ENCODE measurements around the gene ZNF33B.

- no peak for TF ChIP-seq EZH2phosphoT487 (IDR thresholded peaks at IDR 0.05; ENCODE audit: borderline replicate concordance, low read depth, low read length)
- TF ChIP-seq, protein P1, sequence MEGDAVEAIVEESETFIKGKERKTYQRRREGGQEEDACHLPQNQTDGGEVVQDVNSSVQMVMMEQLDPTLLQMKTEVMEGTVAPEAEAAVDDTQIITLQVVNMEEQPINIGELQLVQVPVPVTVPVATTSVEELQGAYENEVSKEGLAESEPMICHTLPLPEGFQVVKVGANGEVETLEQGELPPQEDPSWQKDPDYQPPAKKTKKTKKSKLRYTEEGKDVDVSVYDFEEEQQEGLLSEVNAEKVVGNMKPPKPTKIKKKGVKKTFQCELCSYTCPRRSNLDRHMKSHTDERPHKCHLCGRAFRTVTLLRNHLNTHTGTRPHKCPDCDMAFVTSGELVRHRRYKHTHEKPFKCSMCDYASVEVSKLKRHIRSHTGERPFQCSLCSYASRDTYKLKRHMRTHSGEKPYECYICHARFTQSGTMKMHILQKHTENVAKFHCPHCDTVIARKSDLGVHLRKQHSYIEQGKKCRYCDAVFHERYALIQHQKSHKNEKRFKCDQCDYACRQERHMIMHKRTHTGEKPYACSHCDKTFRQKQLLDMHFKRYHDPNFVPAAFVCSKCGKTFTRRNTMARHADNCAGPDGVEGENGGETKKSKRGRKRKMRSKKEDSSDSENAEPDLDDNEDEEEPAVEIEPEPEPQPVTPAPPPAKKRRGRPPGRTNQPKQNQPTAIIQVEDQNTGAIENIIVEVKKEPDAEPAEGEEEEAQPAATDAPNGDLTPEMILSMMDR (conservative IDR thresholded peaks at IDR 0.05; ENCODE audit: low read length) = no peak
These were observed 7.1 kb upstream of the ZNF33B start for GRCh38 chr10:42645516-42645915.

Data from OCI-LY7 (cell line).